COR-L47 (cell line): ENCODE measurements around the gene FGF22.
"Not testable (repeated sequence)": the region's sequence is repeated elsewhere in the genome, so short reads cannot be mapped to it uniquely, and the experiment has no call there.

Experiments
- DNase-seq: peaks from one replicate; lab custom pipeline; 2025; lab: John Stamatoyannopoulos, UW

The FGF22 gene

DNA sequence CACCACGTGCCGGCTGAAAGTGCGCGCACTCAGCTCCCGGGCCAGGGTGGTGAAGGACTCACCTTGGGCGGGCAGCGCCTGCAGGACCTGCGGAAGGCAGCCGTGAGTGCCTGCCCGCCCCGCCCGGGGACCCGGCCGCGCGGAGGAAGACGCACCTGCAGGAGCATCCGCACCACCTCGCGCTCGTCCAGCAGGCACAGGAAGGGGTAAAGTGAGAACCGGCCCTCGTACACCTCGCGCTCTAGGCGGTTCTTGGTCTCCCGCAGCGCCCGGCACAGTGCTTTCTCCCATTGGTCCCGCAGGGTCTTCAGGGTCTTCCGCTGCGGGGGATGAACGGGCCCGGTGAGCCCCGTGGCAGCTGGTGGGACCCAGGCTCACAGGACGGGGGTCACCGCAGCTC, 17.0 kb upstream of the FGF22 start:
- no peak for DNase-seq

DNA sequence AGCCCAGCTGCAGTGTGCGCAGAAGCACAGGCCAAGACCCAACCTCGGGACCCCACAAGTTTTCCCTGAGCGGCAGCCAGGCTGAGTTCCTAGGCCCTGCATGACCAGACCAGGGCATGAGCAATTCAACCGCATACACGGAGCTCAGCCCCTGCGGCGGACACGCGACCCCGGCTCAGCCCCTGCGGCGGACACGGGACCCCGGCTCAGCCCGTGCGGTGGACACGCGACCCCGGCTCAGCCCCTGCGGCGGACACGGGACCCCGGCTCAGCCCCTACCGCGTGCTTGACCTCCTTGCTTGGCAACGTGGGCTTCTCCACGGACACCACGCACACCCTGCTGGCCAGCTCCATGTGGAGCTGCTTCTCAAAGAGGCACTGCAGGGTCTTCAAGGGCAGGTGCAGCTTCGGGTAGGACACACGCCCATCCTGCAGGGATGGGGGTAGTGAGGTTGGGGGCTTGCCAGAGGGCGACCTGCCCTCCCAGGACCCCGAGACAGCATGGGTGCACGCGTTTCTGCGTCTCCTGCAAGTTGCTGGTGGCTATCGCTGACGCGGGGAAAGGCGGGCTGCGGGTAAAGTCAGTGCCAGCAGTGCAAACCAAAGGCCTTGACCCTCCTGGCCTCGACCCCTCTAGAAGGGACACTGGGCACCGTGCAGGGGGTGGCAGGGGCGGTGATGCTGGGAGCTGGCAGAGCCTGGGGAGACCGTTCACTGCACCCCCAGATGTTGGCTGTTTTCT, 16.3 kb upstream of the FGF22 start:
- no peak for DNase-seq

DNA sequence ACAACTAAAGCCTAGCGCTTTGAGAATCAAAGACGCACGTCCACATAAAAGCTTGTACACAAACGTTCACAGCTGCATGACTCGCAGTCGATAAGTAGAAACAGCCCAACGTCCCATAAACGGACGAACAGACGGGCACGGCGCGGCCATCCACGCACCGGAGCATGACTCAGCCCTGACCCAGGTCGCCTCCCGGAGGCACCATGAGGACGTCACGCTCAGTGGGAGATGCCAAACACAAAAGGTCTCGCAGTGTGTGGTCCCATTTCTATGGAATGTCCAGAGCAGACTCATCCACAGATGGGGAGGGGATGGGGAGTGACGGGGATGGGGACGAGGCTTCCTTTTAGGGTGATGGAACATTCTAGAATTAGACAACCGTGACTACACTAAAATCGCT, 15.7 kb upstream of the FGF22 start:
- no peak for DNase-seq

DNA sequence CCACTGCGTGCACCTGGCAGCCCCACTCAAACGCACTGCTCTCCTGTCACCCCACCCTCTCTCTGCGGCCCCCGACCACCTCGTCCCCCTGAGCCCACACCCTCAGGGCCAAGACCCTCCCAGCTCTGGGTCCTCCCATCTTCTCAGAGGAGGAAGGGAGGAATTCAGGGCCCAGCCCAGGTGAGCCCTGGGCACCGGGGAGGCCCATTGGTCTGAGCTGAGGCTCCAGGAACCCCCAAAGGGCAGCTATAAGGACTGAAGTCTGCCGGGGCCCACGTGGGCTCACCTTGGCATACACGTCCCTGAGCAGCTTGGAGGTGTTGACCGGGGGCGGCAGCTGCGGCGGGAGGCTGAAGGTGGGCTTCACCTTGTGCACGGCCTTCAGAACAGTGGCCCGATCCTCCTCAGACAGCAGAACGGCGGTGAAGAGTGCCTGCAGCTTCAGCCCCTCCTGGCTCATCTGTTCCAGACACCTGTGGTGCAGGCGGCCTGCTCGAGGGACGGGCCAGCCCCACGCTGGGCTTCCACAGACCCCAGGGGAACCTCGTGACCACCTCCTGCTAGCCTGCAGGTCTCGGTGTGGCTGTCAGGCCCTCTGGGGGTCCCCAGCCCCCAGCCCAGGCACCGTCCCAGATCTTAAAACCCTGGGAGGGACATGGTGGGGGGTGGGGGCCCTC, 15.1 kb upstream of the FGF22 start:
- no peak for DNase-seq

DNA sequence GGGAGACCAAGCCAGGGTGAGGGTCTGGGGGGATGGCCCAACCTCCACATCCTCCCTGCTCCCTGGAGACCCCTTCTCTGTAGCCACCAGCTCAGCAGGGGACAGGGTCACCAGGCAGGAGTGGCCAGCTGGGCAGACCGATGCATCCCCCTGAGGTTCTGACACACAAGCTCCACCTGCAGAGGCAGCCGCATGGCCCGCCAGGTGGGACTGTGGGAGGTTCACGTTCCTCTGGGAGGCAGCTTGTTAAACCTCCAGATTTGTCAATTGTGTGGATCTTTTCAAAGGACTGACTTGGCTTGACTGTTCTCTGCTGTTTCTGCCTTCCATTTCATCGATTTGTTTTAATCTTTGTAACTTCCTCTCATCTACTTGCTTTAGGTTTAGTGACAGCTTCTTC, 14.4 kb upstream of the FGF22 start:
- no peak for DNase-seq

DNA sequence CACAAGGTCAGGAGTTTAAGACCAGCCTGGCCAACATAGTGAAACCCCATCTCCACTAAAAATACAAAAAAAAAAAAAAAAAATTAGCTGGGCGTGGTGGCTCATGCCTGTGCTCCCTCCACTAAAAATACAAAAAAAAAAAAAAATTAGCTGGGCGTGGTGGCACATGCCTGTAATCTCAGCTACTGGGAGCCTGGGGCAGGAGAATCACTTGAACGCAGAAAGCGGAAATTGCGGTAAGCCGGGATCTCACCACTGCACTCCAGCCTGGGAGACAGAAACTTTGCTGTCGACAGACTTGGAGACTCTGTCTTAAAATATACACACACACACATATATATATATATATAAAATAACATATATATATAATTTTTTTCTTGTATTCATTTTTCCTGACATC, 13.1 kb upstream of the FGF22 start:
- not testable (repeated sequence) for DNase-seq

DNA sequence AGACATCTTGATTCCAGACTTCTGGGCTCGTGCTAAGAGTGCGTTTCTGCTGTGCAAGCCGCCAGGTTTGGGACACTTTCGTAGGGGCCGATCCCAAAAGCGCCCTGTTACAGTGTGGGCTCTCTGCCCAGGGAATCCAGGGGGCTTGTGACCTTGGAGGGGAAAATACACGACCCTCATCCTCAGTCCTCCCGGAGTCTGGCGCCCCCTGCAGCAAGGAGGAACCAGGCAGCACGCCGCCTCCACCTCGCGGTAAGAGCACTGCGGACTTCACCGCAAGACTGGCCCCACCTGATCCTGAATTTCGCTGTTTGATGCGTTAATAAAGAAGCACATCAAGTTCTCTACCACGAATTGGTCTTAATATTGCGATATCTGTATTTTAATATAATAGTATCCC, 11.5 kb upstream of the FGF22 start:
- no peak for DNase-seq

DNA sequence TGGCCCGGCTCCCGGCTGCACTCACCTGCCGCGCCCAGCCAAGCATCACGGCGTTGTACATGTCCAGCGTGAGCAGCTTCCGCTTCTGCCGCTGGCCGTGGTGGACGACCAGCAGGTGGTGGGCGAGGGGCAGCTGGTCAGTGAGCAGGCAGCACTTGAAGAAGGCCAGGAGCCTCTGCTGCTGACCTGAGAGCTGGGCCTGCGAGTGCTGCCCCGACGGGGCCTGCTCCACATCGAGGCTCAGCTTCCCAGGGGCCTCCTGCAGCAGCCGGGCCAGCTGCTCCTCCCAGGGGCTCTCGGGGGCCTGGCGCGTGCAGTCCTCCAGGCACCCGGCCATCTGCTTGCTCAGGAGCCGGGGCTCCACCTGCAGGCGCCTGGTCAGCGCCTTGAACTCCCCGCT, 10.2 kb upstream of the FGF22 start:
- not testable (repeated sequence) for DNase-seq

DNA sequence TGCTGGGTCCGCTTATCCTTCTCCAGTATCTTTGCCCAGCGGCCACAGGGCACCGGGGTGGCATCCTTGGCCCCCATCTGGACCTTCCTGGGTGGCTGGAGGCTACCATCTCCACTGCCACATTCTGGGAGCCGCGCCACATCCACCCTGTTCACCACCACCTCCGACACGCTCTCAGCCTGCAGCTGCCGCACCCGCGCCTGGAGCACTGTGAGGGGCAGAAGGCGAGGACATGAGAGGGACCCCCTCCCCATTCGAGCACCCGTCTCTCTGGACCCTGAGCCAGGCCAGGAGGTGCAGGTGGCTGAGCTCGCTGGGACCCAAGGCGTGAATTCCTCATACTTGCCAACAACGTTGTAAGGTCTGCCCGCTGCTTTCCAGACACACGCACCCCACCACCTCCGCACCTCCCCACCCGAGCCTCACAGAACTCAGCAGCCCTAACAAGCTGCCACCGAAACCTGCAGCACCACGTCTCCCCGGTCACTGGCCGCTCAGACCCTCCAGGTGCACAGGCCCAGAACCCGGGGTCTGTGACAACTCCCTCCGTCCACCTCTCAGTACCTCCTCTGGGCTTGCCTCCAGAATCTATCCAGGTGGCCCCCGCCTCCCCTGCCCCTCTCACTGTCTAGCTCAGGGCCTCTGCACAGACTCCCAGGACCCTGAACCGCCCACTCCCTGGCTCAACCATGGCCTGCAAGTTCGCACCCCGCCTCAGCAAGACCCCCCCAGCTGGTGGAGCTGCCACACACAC, 9.5 kb upstream of the FGF22 start:
- DNase-seq = no peak

DNA sequence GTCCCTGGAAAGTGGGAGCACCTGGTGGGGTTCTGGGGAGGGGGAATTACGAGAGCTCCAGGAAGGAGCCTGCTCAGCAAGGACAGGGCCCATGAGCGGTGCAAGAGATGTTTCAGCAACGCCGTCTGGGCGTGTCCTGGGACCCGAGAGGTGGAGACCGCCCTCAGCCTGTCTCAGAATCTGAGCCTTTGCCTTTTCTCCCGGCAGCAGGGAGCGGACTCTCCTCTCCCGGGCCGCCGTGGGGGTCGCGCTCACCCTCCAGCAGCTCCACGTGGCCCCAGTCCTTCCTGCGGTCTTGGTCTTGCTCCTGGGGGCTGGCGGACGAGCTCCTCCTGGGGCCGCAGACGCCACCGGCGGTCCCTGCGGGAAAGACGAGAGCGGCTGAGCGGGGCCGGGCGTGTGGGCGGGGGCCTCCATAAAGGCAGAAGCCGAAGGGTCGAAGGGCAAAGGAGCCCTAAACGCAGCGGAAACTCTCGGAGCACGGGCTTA, 7.1 kb upstream of the FGF22 start:
- DNase-seq = no peak

DNA sequence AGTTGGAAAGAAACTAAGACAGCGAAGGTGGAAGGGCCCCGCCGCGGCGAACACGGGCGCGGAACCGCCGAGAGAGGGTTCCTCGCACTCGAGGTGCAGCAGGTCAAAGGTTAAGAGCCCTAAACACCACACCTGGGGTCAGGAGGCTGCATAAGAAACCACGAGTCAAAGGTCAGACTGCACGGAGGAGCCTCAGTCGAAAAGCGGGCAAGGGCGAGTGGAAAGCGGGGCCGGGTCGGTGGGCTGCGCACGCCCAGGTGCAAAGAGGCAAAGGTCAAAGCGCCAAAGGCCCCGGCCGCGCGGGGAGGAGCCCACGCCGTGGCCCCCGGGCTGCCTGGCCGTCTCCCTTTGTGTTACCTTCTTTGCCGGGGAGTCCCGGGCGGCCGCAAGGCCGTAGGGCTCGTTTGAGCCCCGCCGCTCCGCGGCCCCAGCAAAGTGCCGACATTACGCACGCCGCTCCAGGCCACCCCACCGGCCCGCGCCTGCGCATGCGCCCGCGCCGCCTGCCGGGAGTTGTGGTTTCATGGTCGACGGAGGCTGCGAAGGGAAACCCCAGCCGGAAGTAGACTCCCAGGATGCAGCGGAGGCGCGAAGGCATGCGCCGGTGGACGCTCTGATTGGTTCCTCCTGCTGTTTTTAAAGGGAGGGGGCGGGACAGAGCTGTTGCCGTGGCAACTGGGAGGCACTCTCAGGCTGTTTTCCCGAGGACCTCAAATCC, 6.5 kb upstream of the FGF22 start, which contains the start of gene POLRMT:
Gene POLRMT, minus strand, starts transcription at position 470 of the 718 bp plus-strand sequence. Its CDS starts 25 bp downstream, at position 445.
- DNase-seq = peak; percentile 98

DNA sequence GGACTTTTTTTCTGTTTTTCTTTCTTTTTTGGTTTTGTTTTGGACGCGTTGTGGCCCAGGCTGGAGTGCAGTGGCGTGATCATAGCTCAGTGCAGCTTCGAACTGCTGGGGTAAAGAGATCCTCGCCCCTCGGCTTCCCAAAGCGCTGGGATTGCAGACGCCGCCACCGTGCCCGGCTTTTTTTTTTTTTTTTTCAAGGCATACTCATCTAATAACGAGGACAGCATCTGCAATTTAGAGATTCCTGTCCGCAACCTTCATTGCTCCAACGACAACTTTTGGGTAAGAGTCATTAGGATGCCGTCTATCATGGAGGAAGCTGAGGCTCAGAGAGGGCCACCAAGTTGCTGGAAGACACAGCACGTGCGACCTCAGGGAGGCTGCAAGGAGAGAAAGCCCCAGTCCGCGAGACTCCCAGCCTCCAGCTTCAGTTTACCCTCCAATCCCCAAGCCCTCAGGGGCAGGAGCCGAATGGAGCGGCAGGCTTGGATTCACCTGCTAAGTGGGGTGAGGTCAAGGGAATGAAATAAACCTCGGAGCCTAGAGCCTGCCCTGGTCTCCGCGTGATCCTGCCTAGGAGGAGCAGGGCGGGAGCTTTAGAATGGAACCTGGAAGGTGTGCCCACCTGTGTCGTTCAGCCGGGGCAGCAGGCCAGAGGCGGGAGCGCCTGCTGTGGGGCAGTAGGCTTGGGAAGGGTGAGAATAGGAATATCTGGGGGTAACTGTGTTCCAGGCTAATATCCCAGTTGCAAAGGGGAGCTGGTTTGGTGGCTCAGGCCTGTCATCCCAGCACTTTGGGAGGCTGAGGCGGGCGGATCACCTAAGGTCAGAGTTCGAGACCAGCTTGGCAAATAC, 5.7 kb upstream of the FGF22 start:
- no peak for DNase-seq

DNA sequence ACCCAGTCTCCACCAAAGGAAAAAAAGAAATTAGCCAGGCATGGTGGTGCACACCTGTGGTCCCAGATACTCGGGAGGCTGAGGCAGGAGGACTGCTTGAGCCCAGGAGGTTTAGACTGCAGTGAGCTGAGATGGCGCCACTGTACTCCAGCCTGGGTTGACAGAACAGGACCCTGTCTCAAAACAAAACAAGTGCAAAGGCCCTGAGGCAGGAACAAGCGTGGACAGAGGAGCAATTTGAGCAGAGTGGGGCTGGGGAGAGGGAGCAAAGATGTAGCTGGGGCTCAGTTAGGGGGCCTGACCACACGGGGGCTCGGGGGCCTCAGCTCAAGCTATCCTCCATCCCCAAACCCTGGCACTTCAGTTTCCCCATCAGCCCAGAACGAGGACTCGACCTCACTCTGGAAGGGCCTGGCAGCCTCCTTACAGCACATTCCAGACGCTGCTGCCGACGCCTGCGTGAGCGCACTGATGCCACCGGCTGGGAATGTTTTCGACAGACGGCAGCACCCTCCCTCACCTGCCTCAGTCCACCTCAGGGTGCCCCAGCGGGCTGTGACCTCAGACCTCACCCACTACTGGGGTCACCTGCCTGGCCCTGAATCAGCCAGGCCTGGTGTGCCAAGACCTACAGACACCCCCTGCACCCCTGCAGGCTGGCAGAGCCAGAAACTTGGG, 4.6 kb upstream of the FGF22 start:
- DNase-seq = no peak

DNA sequence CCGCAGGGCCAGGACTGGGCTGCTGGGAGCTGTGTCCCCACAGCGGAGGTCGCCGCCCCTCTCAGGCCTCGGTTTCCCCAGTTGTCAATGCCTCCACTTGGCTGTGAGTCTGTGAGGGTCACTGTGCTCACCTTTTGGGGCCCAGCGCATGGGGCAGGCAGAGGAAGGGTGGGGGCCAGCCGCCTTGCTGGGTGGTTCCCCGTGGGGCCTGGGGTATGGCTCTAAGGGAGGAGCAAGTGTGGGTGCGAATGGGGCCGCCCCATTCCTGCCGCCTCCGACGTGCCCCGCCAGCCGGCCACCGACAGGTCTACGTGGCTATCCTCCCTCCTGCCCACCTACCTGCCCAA, 800 bp upstream of the FGF22 start:
- DNase-seq = no peak

DNA sequence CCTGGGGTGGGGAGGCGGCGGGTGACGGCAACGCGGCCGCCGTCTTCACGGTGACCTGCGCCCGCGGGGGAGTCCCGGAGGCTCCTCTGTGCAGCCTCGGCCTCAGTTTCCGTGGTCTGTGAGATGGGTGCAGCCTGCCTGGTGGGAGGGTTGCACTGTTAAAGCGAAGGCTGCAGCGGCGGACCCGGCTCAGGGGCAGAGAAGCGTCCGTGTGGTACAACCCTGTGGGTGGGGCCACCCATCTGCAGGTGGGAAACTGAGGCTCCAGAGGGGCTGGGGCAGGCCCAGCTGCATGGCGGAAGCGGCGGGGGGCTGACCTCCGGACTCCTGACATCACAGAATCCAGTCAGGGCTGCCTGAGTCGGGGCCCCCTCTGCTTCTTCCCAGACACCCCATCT, 481 bp downstream of the FGF22 start:
- DNase-seq = no peak

DNA sequence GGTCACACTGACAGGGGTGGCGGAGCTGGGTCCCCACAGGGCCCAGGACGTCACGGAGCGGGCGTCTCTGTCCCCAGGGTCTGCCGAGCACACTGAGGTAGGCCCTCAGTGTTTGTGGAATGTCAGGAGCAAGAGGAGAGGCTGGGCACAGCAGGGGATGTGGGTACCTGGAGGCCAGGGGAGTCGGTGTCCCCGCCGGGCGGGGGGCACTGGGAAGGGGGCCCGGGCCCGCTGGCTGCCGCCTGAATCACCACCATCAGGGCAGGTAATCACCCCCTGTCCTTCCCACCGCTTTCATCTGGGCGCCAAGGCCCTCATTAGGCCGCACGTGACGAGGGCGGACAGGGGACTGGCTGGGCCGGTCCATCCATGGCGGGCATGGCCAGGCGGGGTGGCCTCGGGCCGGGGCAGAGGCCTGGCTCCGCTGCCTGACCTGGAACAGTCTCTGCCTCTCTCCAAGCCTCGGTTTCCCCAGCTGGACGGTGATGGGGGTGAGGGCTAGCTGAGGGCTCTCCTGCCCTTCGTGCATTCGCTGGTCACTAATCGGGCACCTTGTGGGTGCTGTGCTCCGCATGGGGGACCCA, 1.0 kb downstream of the FGF22 start:
- DNase-seq = no peak

DNA sequence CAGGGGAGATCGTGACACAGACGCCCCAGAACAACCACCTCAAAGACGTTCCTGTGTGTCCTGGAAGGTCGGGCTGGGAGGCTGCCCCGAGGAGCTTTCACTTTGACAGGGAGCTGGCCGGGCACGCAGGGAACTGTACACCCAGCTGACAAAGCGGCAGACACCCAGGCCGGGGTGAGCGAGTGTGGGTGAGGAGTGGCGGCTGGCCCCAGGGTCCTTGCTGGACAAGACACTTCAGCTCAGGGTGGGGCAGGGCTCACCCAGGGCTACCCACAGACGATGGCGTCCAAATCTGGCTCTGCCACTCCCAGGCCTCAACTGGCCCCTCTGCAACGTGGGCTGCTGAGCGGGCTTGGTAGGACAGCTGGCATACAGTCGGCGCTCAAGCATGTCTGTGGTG, 2.0 kb downstream of the FGF22 start:
- DNase-seq = no peak

DNA sequence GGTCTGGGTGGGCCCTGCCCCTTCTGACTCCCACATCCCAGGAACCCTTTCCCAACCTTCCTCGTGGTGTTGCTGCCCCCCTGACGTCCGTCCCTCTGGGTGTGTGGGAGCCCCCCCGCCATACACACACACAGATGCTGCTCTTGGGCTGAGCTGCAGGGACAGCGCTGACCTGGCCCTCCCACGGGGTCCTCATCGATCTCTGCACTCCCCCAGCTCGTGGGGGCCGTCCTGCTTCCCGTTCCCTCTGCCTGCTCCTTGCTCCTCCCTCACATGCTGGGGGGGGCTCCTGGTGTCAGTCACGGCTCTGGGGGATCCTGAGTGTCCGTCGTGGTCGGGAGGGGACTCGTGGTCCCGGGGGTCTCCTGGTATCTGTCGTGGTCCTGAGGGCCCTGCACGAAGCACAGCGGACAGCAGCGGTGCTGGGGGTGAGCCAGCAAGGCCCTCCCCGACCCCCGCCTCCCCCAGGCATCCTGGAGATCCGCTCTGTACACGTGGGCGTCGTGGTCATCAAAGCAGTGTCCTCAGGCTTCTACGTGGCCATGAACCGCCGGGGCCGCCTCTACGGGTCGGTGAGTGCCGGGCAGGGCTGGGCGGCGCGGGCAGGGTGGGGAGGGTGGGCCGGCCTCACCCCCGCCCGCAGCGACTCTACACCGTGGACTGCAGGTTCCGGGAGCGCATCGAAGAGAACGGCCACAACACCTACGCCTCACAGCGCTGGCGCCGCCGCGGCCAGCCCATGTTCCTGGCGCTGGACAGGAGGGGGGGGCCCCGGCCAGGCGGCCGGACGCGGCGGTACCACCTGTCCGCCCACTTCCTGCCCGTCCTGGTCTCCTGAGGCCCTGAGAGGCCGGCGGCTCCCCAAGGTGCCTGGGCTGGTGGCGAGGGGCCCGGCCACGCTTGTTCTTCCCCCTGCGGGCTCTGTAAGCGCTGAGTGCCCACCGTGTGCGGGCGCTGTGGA, 3.4 kb downstream of the FGF22 start:
- no peak for DNase-seq

DNA sequence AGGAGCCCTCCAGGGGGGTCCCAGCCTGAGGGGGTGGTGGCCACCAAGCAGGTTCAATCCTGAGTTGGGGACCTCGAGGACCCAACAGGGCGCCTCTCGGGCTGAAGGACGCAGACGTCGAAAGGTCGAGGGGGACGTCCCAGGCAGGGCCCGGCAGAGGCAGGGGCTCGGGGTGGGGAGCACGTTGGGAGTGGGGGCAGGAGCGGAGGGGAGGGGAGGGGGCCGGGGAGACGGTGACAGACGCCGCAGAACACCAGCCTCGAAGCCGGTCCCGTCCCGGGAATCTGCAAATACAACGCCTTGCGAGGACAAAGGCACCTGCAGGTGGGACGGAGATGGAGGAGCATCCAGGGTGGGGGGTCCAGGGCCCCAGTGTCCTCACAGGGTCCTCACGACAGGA, 4.1 kb downstream of the FGF22 start:
- no peak for DNase-seq
